GM21723 (cell line): ENCODE data around the gene SECISBP2.
A peak's percentile ranks its signal among the peaks of the same experiment; 100 is the strongest.
"Not testable (repeated sequence)": the region's sequence is repeated elsewhere in the genome, so short reads cannot be mapped to it uniquely, and the experiment has no call there.

Experiments
- ATAC-seq: cut with Tn5 transposase; IDR thresholded peaks from one replicate; pipeline ENCODE4 v1.9.1; 2021; ENCODE audit warnings: mild to moderate bottlenecking, moderate library complexity; ENCODE audit not compliant: unreplicated experiment

The SECISBP2 gene, protein sequence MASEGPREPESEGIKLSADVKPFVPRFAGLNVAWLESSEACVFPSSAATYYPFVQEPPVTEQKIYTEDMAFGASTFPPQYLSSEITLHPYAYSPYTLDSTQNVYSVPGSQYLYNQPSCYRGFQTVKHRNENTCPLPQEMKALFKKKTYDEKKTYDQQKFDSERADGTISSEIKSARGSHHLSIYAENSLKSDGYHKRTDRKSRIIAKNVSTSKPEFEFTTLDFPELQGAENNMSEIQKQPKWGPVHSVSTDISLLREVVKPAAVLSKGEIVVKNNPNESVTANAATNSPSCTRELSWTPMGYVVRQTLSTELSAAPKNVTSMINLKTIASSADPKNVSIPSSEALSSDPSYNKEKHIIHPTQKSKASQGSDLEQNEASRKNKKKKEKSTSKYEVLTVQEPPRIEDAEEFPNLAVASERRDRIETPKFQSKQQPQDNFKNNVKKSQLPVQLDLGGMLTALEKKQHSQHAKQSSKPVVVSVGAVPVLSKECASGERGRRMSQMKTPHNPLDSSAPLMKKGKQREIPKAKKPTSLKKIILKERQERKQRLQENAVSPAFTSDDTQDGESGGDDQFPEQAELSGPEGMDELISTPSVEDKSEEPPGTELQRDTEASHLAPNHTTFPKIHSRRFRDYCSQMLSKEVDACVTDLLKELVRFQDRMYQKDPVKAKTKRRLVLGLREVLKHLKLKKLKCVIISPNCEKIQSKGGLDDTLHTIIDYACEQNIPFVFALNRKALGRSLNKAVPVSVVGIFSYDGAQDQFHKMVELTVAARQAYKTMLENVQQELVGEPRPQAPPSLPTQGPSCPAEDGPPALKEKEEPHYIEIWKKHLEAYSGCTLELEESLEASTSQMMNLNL

DNA sequence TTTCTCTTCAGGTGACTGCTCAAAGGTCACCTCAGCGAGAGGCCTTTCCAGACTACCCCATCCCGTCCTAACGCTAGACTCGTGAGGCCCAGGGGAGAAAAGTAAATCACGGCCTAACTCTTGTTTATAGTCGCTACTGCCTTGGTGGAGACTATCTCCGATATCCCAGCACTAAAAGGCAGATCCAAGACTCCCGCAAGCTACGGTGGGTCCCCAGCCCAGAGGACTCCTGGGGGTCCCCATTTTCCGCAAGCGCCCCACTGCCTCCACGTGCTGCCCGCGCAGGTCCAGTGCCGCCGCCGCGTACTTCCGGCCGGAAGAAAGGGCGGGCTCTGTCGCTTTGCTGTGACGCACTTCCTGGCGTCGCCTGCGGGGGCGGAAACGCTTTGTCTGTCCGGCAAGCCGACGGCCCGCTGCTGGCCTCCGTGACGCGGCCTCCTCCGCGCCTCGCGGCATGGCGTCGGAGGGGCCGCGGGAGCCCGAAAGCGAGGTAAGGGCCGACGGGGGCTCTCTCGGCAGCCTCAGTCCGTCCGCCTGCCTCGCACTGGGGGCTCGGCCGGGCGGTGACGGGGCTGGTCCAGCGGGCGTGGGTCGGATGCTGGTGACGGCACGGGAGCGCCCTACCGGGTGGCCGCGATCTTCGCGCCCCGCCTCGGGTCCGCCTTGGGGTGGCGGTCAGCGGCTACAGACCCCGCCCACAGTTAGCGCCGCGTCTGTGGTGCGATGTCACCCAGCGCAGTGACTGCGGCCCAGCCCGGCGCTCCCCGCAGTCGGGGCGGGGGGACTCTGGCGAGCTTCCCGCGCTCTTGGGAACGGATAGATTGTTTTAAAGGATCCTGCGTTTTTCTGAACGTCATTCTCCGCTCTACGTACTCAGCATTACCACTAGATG lies at the start of gene SECISBP2:
Gene SECISBP2 (plus strand): TSS at position 378 of the 892 bp plus-strand sequence. CDS start 77 bp downstream, at position 455.
- peak; percentile 88 for ATAC-seq

DNA sequence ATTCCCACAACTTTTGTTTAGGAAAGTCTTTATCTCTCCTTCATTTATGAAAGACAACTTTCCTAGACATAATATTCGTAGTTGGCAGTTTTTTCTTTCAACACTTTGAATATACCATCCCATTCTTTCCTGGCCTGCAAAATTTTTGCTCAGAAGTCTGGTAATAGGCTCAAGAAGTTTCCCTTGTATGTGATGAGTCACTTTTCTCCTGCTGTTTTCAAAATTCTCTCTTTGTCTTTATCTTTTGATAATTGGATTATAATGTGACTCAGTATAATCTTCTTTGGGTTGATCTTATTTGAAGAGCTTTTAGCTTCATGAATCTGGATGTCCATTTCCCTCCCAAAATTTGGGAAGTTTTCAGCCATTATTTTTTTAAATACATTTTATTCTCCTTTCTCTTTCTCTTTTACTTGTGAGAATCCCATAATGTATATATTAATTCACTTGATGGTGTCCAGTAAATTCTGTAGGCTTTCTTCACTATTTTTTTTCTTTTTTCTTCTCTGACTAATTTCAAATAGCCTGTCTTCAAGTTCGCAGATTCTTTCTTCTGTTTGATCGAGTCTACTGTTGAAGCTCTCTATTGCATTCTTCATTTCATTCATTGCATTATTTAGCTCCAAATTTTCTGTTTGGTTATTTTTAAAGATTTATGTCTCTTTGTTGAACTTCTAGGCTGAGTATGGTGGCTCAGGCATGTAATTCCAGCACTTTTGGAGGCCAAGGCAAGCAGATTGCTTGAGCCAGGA lies 44.6 kb upstream of the SECISBP2 start:
- ATAC-seq, result no peak

DNA sequence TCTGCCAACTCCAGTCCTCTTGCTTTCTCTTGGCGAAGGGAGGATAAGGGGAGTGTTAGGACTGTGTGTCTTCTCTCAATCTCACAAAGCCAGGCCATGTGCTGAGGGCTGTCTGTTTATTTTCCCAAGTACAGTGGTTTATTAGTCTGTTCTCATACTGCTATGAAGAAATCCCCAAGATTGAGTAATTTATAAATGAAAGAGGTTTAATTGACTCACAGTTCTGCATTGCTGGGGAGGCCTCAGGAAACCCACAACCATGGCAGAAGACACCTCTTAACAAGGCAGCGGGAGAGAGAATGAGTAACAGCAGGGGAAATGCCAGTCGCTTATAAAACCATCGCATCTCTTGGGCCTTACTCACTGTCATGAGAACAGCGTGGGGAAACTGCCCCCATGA lies 43.5 kb upstream of the SECISBP2 start:
- no peak for ATAC-seq

DNA sequence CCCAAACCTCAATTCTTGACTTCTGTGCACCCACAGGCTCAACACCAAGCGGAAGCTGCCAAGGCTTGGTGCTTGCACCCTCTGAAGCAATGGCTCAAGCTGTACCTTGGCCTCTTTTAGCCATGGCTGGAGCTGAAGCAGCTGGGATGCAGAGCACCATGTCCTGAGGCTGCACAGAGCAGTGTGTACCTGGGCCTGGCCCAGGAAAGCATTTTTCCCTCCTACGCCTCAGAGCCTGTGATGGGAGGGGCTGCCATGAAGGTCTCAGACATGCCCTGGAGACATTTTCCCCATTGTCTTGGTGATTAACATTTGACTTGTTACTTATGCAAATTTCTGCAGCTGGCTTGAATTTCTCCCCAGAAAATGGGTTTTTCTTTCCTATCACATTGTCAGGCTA lies 42.3 kb upstream of the SECISBP2 start:
- ATAC-seq, result not testable (repeated sequence)

DNA sequence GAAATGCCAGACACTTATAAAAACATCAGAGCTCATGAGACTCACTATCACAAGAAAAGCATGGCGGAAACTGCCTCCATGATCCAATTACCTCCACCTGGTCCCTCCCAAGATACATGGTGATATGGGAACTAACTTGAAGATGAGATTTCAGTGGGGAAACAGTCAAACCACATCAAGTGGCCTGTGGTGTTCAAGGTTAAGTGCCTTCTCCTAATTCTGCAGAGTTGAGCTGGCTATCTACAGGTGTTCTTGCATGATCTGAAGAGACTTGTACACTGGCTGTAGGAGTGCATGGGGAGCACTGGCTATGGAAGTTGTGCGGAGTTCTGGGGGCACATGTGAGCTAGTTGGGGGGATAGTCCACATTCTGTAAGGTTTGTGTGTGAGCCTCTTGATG lies 41.3 kb upstream of the SECISBP2 start:
- no peak for ATAC-seq

DNA sequence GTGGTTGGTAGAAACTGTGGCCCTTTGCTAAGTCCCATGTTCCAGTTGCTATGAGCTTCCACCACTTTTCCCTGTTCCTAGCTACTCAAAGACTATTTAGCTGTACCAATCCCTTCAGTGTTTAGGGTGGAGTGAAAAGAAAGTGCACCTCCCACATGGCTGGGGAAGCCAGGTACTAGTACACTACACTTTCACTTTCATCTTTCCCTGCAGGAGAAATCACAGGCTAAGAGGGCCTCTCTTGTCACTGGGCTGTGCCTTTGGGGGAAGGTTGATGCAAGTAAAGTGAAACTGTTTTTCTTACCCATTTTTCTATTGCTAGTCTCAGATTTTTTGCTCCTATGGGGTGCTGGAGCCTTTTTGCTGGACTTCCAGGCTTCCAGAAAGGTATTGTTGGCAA lies 40.8 kb upstream of the SECISBP2 start:
- no peak for ATAC-seq

DNA sequence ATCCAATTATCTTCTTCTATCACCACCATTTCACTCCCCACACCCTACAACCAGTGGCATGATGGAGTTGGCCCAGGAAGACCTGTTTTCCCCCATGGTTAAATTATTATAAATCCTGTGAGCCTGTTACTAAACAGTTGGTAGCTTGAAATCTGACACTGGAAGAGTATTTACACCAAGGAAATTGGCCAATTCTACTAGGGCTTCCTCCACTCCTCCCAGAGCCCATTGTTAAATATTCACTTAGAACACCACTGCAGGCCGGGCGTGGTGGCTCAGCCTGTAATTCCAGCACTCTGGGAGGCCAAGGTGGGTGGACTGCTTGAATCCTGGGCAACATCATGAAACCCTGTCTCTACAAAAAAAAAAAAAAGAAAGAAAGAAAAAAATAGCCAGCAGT lies 39.7 kb upstream of the SECISBP2 start:
- no peak for ATAC-seq

DNA sequence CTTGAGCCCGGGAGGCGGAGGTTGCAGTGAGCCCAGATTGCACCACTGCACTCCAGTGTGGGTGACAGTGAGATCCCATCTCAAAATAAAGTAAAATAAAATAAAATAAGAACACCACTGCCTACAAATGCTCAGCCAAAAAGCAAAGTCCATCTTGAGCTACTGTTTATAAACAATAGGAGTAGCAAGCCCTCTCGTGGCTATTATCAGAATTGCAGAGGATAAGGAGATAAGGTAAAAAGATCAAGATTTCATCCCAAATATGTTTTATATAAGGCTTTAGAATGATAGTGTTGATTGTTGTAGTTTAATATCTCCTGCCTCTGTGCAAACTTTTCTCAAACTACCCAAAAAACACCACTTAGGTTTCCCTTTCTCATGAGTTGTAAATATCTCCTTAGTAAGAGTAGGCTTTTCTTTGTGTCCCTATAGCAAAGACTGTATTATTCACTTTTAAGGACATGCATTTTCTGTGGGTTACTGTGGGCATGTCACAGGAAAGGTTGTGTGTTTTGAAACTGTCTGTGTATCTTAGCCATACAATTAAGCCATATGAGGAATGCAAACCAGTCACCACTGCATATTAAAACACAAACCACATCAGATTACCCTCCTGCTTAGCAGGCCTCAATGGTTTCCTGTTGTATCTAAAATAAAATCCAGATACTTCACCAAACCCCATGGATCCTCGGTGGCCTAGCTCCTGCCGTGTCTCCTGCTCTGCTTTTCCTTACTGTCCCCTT lies 39.1 kb upstream of the SECISBP2 start:
- peak; percentile 54 for ATAC-seq

DNA sequence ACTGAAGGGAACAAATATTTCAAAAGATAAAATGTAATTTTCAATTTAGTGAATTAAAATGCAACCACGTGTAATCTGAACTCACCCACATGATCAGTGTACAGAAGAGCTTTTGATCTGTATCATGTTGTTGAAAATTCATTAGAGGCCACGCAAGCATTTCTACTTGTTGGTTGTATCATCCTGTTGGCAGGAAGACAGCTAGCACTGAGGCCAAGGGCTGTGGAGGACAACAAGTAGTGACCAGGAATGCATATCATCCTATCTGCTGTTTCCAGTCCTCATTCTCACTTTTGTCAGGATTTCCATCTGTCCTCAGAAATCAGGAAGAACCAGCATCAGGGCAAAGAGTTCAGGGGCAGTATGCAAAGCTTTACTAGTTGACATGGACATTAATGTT lies 37.2 kb upstream of the SECISBP2 start:
- ATAC-seq, result no peak

DNA sequence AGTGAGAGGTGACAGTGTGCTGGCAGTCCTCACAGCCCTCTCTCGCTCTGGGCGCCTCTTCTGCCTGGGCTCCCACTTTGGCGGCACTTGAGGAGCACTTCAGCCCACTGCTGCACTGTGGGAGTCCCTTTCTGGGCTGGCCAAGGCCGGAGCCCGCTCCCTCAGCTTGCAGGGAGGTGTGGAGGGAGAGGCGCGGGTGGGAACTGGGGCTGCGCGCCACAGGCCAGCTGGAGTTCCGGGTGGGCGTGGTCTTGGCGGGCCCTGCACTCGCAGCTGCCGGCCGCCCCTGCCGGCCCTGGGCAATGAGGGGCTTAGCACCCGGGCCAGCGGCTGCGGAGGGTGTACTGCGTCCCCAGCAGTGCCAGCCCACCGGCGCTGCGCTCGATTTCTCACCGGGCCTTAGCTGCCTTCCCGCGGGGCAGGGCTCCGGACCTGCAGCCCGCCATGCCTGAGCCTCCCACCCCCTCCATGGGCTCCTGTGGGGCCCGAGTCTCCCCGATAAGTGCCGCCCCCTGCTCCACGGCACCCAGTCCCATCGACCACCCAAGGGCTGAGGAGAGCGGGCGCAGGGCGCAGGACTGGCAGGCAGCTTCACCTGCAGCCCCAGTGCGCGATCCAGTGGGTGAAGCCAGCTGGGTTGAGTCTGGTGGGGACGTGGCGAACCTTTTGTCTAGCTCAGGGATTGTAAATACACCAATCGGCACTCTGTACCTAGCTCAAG lies 35.9 kb upstream of the SECISBP2 start:
- not testable (repeated sequence) for ATAC-seq

DNA sequence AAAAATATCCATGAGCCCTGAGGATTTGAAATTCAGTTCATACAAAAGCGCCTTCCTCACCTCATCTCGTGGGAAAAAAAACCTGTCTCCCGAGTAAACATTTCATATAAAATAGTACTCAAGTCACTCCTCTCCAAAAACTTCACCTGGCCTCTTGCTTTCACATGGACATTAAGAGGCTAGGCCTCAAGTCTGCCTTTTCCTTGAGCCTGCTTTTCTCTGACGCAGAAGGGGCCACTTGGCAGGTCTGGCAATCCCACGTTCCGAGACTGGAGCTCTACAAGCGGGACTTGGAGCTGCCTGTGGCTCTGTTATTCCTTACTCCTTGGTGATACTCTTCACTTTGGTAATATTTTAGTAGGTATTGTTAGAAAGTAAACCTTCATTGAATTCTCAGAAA lies 34.2 kb upstream of the SECISBP2 start:
- no peak for ATAC-seq

DNA sequence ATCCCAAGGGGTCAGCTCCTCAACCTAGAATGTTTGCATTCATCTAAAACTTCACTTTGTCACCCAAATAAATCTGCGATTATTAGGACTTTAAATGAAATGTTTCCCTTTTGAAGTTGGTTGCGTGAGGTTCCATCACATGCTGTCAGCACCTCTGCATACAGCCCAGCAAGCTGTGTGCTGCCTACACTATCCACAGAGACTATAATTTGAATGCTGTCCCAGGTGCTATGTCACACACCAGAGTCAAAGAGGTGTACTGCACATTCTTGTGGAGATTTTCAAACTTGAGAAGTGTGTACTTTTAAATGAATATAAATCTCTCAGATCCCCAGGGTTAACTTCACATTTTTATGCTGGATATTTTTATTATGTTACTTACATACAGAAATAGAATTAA lies 26.6 kb upstream of the SECISBP2 start:
- no peak for ATAC-seq

DNA sequence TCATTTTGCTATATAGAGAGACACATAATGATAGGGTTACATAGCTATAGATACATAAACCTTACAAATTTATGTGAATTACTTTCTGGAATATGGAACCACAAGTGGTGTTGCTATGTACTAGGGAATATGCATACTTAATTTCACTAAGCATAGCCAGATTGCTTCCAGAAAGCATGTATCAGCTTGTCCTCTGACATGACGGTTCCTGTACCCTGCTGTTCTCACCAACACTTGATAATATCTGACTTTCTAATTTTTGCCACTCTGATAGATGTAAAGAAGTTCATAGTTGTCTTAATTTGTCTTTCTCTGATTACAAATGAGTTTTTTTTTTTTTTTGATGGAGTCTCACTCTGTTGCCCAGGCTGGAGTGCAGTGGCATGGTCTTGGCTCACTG lies 25.3 kb upstream of the SECISBP2 start:
- ATAC-seq, result no peak

DNA sequence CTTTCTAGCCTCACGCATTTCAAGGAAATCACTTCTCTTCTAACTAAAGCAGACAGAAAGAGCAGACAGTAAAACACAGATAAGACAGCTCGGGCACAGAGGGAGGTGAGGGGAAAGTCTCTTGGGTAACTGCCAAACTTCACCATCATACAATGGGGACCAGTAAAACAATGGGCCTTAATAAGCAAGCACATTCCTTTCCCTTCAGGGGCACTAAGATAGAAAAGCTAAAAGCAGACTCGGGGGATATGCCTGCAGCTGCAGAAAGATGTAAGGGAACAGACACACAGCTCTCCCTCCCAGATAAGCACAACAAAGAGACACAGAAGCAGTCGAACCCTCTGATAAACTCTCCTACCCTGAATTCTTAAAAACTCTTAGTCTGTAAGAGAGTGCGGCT lies 22.9 kb upstream of the SECISBP2 start:
- ATAC-seq, result no peak

DNA sequence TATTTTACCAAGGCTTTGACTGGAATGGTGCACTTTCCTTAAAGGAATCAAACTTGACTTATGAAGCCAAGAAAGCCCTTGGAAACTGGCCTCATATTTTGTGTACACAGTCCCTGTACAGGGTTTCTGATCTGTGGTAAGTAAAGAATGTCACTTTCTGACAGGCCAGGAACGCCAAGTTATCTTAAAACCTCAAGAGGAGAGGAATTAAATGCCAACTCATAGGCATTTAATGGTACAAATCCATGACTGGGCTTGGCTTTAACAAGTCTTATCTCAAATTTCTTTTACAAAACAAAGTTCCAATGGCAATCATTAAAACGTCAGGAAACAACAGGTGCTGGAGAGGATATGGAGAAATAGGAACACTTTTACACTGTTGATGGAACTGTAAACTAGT lies 16.3 kb upstream of the SECISBP2 start:
- ATAC-seq, result not testable (repeated sequence)

DNA sequence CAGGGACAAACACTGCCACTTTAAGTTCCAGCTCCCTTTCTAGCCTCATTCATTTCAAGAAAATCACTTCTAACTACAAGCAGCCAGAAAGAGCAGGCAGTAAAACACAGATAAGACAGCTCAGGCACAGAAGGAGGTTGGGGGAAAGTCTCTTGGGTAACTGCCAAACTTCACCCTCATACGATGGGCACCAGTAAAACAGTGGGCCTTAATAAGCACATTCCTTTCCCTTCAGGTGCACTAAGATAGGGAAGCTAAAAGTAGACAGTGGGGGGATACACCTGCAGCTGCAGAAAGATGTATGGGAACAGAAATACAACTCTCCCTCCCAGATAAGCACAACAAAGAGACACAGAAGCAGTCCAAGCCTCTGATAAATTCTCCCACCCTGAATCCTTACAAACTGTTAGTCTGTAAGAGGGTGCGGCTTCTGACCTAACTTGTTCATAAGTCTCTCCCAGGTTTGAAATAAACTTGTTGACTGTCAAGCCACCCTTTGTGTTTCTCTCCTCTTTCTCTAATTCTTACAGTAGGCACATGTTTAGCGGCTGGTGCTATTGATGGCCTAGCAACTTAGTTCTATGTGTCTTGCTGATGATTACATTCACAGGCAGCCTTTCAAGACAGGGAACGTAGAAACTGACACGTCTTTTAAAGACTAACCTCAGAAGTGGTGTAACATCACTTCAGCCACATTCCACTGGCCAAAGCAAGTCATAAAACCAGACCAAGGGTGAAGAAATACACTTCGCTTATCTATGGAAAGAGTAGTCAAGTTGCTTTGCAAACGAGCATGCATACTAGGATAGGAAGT lies 14.1 kb upstream of the SECISBP2 start:
- peak; percentile 23 for ATAC-seq

DNA sequence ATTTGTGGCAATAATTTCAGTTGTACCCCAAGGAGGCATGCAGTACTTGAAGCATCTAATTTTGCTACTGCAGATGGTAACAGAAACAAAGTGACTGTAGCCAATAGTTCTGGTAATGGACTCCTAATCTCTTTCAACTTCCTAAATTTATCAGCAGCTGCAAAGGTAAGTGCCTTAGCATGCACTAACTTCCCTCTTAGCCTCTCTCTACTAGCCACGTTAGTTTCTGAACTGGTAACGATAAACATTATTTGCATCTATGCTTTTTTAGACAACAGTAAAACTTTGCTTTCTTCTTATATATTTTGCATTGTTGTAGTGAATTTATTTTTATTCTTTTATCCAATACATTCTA lies 13.5 kb upstream of the SECISBP2 start:
- ATAC-seq, result peak; percentile 48

DNA sequence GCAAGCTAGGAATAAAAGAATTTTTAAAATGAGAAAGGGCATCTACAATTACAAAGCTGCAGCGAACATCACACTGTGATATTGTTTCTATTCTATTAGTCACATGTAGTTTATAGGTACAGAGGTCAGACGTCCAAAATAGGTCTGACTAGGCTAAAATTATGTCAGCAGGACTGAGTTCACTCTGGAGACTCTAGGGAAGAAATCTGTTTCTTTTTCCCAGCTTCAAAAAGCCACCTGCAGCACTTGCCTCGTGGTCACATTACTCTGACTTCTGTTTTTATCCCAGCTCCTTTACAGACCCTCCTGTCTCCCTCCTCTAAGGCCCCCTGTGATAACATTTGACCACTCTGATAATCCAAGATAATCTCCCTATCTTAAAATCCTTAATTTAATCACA lies 12.4 kb upstream of the SECISBP2 start:
- no peak for ATAC-seq
